GM18498 (cell line): ENCODE results near the gene DMPK.

ENCODE experiments used
- ATAC-seq: cut with Tn5 transposase; IDR thresholded peaks from one replicate; pipeline ENCODE4 v1.9.1; 2021; ENCODE audit warnings: mild to moderate bottlenecking, moderate library complexity; ENCODE audit not compliant: unreplicated experiment

The DMPK gene

GRCh38 chr19:45770192-45771101 is 11.8 kb downstream of the DMPK start:
- peak; percentile 57 for ATAC-seq

DNA sequence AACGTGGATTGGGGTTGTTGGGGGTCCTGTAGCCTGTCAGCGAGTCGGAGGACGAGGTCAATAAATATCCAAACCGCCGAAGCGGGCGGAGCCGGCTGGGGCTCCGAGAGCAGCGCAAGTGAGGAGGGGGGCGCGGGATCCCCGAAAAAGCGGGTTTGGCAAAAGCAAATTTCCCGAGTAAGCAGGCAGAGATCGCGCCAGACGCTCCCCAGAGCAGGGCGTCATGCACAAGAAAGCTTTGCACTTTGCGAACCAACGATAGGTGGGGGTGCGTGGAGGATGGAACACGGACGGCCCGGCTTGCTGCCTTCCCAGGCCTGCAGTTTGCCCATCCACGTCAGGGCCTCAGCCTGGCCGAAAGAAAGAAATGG is 12.5 kb downstream of the DMPK start:
- peak; percentile 15 for ATAC-seq

- ATAC-seq = peak; percentile 66
Measured at GRCh38 chr19:45768984-45769782, 13.1 kb downstream of the DMPK start, which contains the start of gene SIX5. TSS of gene SIX5 (minus strand) at chr19:45769252. CDS start at chr19:45768844, 408 bp downstream.

- ATAC-seq = no peak
Measured at GRCh38 chr19:45768655-45768983, 13.7 kb downstream of the DMPK start.

- no peak for ATAC-seq
Measured at GRCh38 chr19:45767881-45768654, 14.2 kb downstream of the DMPK start.

DNA sequence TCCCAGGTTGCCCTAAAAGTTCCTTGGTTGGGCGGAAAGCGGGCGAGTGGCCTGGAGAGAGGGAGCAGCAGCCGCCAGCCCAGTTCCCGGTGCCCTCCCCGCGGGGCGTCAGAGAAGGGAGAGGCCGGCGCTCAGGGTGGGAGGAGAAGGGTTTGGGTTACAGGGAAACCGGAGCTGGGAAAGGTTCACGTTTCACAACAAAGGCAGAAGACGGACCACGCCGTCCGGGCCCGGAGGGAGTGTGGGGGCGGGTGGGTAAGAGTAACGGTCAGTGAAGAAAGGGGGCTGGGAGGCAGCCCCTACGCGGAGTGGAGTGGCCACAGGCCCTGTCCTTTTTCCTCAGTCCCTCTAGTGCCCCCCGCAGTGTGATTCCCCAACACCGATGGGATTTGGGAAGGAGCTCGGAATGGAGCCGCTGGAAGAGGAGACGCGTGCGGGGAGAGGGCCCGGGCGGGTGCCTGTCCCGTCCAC is 14.8 kb downstream of the DMPK start:
- ATAC-seq = no peak

GRCh38 chr19:45766869-45767346 is 15.4 kb downstream of the DMPK start:
- ATAC-seq = no peak

DNA sequence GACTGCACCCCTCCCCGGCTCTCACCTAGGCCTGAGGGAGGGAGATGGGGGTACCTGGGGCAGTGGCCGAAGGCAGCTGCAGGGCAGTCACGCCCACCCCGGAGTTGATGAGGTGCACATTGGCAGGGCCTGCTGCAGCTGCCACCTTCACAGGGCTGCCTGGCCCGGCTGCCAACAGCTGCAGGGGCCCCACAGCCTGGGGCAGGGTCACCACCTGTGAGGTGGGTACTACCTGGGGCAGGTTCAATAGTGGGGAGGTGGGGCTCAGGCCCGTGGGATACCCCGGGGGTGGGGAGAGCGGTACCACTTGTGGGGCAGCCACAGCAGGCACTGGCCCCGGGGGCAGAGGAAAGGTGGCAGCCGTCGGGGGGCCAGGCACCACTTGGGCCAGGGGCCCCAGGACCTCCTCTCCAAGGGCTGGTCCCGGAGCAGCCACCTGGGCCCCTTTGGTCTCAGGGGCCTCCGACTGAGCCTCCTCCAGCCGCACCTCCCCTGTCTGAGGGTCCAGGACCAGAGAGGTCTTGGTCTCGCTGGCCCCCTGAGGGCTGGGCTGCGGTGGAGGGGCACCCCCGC is 15.9 kb downstream of the DMPK start:
- no peak for ATAC-seq

DNA sequence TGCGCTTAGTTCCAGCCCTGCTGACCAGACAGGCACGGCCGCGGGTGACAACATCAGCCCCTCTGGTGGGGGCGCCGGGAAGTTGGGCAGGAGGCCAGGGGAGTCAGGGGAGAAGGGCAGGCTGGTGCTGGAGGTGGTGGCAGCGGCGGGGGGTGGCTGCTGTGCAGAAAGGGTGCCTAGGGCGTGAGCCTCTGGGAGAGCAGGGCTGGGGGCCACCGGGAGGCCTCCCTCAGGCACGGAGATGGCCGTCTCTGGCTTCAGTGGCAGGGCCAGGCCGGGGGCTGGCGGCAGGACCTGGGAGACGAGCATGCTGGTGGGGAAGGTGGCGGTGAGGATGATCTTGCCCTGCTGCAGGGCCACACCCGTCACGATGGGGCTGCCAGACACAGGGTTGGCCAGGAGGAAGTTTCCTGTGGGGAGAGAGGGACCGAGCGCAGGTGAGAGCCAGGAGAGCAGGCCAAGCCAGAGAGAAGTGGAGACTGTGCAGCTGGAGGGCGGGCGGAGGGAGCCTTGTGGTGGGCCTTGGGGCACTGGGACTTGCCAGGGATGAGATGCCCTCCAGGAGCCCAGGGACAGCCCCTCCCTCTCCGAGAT is 16.5 kb downstream of the DMPK start:
- no peak for ATAC-seq

DNA sequence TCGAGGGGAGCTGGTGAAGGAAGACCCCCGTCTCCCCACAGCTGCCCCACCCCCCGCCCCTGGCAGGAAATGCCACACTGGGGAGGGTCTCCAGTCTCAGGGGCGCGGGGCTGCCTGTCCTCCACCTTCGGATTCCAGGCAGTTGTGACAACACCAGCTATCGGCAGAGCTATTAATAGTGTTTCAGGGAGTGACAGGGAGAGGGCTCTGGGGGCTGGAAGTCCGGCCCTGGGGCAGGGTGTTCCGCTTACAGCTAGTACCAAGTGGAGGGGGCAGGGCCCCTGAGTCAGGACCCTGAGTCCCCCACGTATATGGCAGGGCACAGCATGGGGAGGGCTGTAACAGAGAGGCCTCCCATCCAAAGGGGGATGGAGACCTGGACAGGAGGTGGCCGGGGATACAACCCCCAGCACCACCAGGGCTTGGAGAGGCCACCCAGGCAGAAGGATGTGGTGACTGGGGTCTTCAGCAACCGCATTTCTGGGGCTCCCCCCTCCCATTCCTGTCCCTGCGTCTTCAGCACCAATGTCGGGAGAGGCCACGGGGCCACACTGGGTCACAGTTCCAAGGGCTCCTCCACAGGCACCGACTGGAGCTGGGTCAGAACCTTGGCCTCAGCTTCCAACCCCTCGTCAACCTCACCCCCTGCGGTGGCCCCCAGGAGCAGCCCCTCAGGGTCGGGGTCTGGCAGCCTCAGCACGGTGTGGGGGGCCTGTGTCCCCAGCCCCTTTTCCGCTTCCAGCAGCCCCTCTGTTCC is 17.2 kb downstream of the DMPK start:
- ATAC-seq = no peak

GRCh38 chr19:45764475-45764874 is 17.8 kb downstream of the DMPK start:
- ATAC-seq = no peak

DNA sequence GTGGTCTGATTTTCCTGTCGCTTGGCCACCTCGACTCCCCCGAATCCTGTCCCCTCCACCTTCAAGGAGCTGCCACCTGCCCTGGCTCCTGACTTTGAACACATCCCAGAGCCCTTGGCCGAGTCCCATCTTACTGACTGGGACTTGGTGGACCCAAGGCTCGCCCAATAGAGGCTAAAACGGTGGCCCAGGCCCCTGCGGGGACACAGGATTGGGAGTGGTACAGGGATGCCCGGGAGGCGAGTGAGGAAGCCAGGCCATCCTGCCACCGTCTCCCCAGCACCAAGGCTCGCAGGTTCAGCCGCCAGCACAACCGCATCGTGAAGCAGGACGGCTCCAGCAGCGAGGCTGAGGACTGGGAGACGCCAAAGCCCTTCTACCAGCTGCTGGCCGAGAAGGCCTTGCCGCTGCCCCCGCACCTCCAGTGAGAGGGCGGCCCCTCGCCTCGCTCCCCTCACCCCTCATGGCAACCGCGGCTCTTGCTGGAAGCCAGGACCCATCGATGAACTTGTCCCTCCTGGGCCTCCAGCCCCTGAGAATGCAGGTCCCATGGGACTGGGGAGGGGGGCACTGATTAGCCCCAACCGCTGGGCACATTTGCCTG is 18.5 kb downstream of the DMPK start:
- ATAC-seq = no peak

GRCh38 chr19:45762870-45763631 is 19.2 kb downstream of the DMPK start:
- ATAC-seq = no peak

DNA sequence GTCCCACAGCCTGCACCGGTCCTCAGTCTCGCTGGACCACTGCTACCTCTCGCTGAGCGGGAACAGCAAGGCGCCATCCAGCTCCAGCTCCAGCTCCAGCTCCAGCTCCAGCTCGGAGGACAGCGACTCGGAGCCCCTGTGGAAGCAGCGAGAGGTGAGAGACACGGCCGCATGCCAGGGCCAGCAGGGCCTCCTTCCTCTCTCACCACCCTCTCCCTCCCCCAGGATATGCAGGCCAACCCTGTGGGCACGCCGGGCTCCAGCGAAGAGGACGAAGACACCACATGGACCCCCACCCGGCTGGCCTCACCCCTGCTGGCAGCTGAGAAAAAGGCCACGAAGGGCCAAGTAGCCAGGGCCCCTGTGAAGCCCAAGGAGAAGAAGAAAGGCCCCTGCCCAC is 20.6 kb downstream of the DMPK start:
- no peak for ATAC-seq

GRCh38 chr19:45758921-45759320 is 23.4 kb downstream of the DMPK start:
- no peak for ATAC-seq

DNA sequence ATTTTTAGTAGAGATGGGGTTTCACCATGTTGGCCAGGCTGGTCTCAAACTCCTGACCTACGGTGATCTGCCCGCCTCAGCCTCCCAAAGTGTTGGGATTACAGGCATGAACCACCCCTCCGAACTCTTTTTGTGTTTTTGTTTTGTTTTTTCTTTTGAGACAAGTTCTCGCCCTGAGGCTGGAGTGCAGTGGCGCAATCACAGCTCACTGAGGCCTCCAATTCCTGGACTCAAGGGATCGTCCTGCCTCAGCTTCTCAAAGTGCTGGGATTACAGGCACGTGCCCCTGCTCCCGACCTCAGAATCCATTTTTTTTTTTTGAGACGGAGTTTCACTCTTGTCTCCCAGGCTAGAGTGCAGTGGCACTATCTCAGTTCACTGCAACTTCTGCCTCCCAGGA is 24.6 kb downstream of the DMPK start:
- ATAC-seq = no peak

- no peak for ATAC-seq
Measured at GRCh38 chr19:45754323-45754722, 28.0 kb downstream of the DMPK start.

DNA sequence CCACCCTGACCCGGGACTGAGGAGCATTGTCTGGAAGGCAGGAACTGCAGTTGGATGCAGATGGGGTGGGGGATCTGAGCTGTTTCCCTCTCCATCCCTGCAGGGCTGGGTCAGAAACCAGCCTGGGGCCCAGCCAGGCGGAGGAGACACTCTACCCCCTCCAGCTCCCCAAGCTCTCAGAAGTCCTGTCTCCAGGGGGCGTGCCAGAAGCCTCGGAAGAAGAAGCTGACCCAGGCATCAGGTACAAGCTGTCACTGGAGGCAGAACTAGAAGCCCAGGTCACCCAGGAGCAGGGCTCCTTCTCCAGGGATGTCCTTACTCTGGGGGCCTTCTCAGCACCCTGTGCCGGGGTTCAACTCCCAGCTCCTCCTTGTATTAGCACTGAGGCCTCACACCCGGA is 28.7 kb downstream of the DMPK start:
- no peak for ATAC-seq
